22Rv1 (cell line): ENCODE results near the gene OR52W1.

Experiments used
- H3K27ac ChIP-seq: fragments of 450-650 bp; 2 replicates; pipeline ENCODE4 v1.5.1; 2017
- CTCF ChIP-seq: fragments of 450-650 bp; IDR thresholded peaks from 2 replicates; pipeline ENCODE4 v1.5.1; 2017; ENCODE audit warnings: mild to moderate bottlenecking
- ZFX ChIP-seq: fragments of 450-650 bp; IDR thresholded peaks from 2 replicates; pipeline ENCODE4 v1.6.1; 2017; ENCODE audit warnings: antibody characterized with exemption, borderline replicate concordance

The OR52W1 gene

GRCh38 chr11:6232899-6233298 lies 33.9 kb downstream of the OR52W1 start:
- TF ChIP-seq CTCF (no peak), ZFX (no peak)
- H3K27ac ChIP-seq, result no peak overlapping the region

- TF ChIP-seq CTCF (no peak), ZFX (no peak)
- H3K27ac ChIP-seq, result peak overlapping the region; percentile 66
These were observed 35.0 kb downstream of the OR52W1 start for GRCh38 chr11:6233984-6234386.

GRCh38 chr11:6234387-6235107 lies 35.5 kb downstream of the OR52W1 start, which contains the start of gene FHIP1B:
TSS of gene FHIP1B (minus strand) at chr11:6234636. CDS start at chr11:6224516, 10,120 bp downstream.
- H3K27ac ChIP-seq, result peak within 1 kb of the TSS; percentile 87
- TF ChIP-seq ZFX (no peak), CTCF (no peak)

- no peak overlapping the region for H3K27ac ChIP-seq
- TF ChIP-seq CTCF, result no peak
- no peak for TF ChIP-seq ZFX
These were observed 38.2 kb downstream of the OR52W1 start for GRCh38 chr11:6237266-6237665.

GRCh38 chr11:6237761-6238302 lies 38.8 kb downstream of the OR52W1 start:
- H3K27ac ChIP-seq, result no peak overlapping the region
- TF ChIP-seq ZFX, result no peak
- TF ChIP-seq CTCF, result no peak

GRCh38 chr11:6238902-6239301 lies 39.9 kb downstream of the OR52W1 start, which contains the start of gene CNGA4:
TSS of gene CNGA4 (plus strand) at chr11:6239089. CDS start at chr11:6239207, 118 bp downstream.
- TF ChIP-seq ZFX, result no peak
- no peak for TF ChIP-seq CTCF
- H3K27ac ChIP-seq, result no peak within 1 kb of the TSS

- no peak overlapping the region for H3K27ac ChIP-seq
- no peak for TF ChIP-seq CTCF
- TF ChIP-seq ZFX, result no peak
These were observed 41.1 kb downstream of the OR52W1 start for GRCh38 chr11:6240139-6240538.
